Measurements from ENCODE around the gene ADARB2. TPM values are rescaled to one million over a fixed set of nuclear protein-coding genes. Genes with fewer than 3 reads are reported as not detected.
"Not testable (repeated sequence)": the region's sequence is repeated elsewhere in the genome, so short reads cannot be mapped to it uniquely, and the experiment has no call there.

ADARB2 gene
- total RNA-seq, 4 donors from 2014 or later: 0.80 to 4.9 (median 2.3) TPM

DNA sequence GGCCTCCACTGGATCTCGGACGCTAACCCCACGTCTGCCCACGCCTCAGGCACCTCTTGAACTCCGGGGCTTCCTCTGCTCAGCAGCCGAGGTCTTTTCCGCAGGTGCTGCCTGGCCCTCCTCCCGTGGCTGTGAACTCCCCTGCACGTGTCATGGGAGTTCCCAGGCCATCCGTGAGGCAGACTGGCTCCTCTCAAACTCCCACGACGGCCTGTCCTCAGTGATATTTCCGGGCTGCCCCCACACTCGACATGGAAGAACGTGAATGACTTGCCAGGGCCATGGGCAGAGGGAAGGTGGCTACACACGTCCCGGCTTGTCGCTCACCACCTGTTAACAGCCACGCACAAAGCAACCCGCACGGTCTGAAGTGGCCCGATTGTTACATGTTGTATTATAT is 110.9 kb downstream of the ADARB2 start:
- H3K27ac ChIP-seq: no peak overlapping the region
- no peak for DNase-seq
- no peak overlapping the region for H3K4me3 ChIP-seq
- intact Hi-C loops (cut with DNase I; ENCODE audit: low total_unique reads) (no loop called here), in situ Hi-C loops (cut with MboI; ENCODE audit: low pct_ligation_motif_present in 1 of 4, low pct_unique_long_range_greater_than_20kb in 1 of 4, low sequenced_read_pairs in 3 of 4) (no loop called here)
- H3K27me3 ChIP-seq: no peaks in the 10 kb centered on the region
- no peaks in the 10 kb centered on the region for H3K4me1 ChIP-seq
- no peaks in the 10 kb centered on the region for H3K9me3 ChIP-seq
- no peak for TF ChIP-seq POLR2A (IDR thresholded peaks at IDR 0.05)
- TF ChIP-seq, protein P1, sequence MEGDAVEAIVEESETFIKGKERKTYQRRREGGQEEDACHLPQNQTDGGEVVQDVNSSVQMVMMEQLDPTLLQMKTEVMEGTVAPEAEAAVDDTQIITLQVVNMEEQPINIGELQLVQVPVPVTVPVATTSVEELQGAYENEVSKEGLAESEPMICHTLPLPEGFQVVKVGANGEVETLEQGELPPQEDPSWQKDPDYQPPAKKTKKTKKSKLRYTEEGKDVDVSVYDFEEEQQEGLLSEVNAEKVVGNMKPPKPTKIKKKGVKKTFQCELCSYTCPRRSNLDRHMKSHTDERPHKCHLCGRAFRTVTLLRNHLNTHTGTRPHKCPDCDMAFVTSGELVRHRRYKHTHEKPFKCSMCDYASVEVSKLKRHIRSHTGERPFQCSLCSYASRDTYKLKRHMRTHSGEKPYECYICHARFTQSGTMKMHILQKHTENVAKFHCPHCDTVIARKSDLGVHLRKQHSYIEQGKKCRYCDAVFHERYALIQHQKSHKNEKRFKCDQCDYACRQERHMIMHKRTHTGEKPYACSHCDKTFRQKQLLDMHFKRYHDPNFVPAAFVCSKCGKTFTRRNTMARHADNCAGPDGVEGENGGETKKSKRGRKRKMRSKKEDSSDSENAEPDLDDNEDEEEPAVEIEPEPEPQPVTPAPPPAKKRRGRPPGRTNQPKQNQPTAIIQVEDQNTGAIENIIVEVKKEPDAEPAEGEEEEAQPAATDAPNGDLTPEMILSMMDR (IDR thresholded peaks at IDR 0.05): no peak
- TF ChIP-seq EP300 (IDR thresholded peaks at IDR 0.05; ENCODE audit: low read depth): no peak
- TF ChIP-seq POLR2AphosphoS5 (IDR thresholded peaks at IDR 0.05): no peak
- H3K36me3 ChIP-seq: no peaks in the 10 kb centered on the region
- WGBS, 2 donors (ENCODE audit: low coverage in 1 of 2): 88% methylated on average over 22 of the region's 22 CpGs; no CpG with 5 or more reads in 1 of the 2 donors

DNA sequence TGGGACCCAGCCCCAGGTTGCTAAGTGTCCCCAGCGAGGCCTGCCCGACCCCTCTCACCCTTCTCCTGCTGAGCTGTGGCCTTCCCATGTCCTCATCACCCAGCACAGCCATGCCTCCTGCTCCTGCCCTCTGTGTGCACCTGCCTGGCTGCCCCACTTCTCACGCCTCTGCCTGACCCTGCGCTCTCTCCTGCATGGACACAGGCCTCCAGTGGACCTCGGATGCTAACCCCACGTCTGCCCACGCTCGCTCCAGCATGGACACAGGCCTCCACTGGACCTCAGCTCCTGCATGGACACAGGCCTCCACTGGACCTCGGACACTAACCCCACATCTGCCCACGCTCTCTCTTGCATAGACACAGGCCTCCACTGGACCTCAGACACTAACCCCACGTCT is 111.6 kb downstream of the ADARB2 start:
- no peak overlapping the region for H3K4me3 ChIP-seq
- no peaks in the 10 kb centered on the region for H3K9me3 ChIP-seq
- H3K27me3 ChIP-seq: no peaks in the 10 kb centered on the region
- no peak overlapping the region for H3K27ac ChIP-seq
- intact Hi-C loops (cut with DNase I; ENCODE audit: low total_unique reads) (no loop called here), in situ Hi-C loops (cut with MboI; ENCODE audit: low pct_ligation_motif_present in 1 of 4, low pct_unique_long_range_greater_than_20kb in 1 of 4, low sequenced_read_pairs in 3 of 4) (no loop called here)
- H3K4me1 ChIP-seq: no peaks in the 10 kb centered on the region
- H3K36me3 ChIP-seq: no peaks in the 10 kb centered on the region
- no peak for TF ChIP-seq POLR2AphosphoS5 (IDR thresholded peaks at IDR 0.05)
- no peak for DNase-seq
- 79 to 88% methylated on average over 5 to 11 of the region's 11 CpGs for WGBS, 2 donors (ENCODE audit: low coverage in 1 of 2)

DNA sequence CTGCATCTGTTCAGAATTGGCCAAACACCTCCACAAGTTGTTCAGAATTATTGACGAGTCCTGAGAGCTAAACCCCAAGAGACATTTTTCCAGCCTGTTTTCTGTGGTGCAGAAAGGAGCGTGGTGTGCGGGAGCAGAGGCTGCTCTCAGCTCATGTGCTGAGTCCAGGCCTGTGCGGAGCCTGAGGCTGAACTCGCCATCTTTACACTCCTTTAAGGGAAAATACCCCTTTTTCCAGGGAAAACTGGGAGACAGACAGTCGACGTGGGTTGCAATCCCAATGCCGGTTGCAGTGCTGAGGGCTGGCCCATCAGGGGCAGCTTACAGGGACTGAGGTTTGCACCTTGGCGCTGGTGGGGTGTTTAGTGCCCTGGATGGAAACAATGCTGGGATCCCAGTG is 112.2 kb downstream of the ADARB2 start:
- no peak for TF ChIP-seq POLR2AphosphoS5 (IDR thresholded peaks at IDR 0.05)
- TF ChIP-seq EP300 (IDR thresholded peaks at IDR 0.05; ENCODE audit: low read depth): no peak
- no peak for TF ChIP-seq POLR2A (IDR thresholded peaks at IDR 0.05)
- TF ChIP-seq, protein P1 (IDR thresholded peaks at IDR 0.05): no peak
- Histone ChIP-seq H3K4me1 (no peaks in the 10 kb centered on the region), H3K36me3 (no peaks in the 10 kb centered on the region), H3K9me3 (peaks cover 0 to under 1% of the 10 kb centered on the region in 2 donors), H3K4me3 (no peak overlapping the region), H3K27me3 (no peaks in the 10 kb centered on the region), H3K27ac (no peak overlapping the region)
- no peak for DNase-seq
- WGBS, 2 donors (ENCODE audit: low coverage in 1 of 2): 83 to 87% methylated on average over 1 to 9 of the region's 9 CpGs
- in situ Hi-C loops (cut with MboI; ENCODE audit: low pct_ligation_motif_present in 1 of 4, low pct_unique_long_range_greater_than_20kb in 1 of 4, low sequenced_read_pairs in 3 of 4): no loop called here
- intact Hi-C loops (cut with DNase I; ENCODE audit: low total_unique reads): no loop called here

DNA sequence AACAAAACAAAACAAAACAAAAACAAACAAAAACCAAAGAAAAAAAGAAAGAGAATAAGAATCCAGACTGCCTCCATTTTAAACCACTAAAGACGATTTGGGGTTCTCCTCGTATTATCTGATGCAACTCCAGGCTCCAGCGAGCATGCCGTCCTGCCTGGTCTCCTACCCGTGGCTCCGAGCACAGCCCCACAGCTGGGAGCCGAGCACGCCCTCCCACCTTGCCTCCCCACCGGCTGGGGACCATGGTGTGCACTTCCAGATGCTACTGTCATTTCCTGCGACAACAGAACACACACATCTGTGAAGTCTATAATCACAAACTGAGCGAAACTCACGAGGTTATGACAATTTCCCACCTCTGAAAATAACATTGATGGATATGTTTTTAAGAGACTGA is 113.1 kb downstream of the ADARB2 start:
- H3K27ac ChIP-seq: no peak overlapping the region
- H3K36me3 ChIP-seq: no peaks in the 10 kb centered on the region
- WGBS, 2 donors (ENCODE audit: low coverage in 1 of 2): 75 to 83% methylated on average over 6 to 12 of the region's 12 CpGs
- H3K9me3 ChIP-seq: peaks cover 0 to 4% of the 10 kb centered on the region in 2 donors
- TF ChIP-seq POLR2AphosphoS5 (IDR thresholded peaks at IDR 0.05) (no peak), POLR2A (IDR thresholded peaks at IDR 0.05) (no peak), EP300 (IDR thresholded peaks at IDR 0.05; ENCODE audit: low read depth) (no peak)
- TF ChIP-seq, protein P1 (IDR thresholded peaks at IDR 0.05): no peak
- H3K4me1 ChIP-seq: no peaks in the 10 kb centered on the region
- no peak overlapping the region for H3K4me3 ChIP-seq
- DNase-seq: no peak
- in situ Hi-C loops (cut with MboI; ENCODE audit: low pct_ligation_motif_present in 1 of 4, low pct_unique_long_range_greater_than_20kb in 1 of 4, low sequenced_read_pairs in 3 of 4) (no loop called here), intact Hi-C loops (cut with DNase I; ENCODE audit: low total_unique reads) (no loop called here)
- H3K27me3 ChIP-seq: no peaks in the 10 kb centered on the region

DNA sequence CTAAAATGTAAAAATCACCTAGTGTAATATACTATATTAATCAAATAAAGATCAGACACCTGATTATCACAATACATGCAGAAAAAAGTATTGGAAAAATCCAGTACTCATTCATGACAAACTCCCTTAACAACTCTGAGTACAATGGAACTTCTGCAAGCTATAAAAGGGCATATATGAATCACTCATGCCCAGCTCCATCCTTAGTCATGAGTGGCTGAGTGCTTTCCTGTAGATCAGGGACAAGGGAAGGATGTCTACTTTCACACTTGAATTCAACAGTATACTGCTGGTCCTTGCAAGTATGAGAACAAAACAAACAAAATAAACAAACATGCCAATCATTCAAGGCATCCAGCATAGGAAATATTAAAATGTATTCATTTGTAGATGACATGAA is 116.5 kb downstream of the ADARB2 start:
- intact Hi-C loops (cut with DNase I; ENCODE audit: low total_unique reads): no loop called here
- Histone ChIP-seq H3K9me3 (peaks cover 0 to 10% of the 10 kb centered on the region in 2 donors), H3K36me3 (no peaks in the 10 kb centered on the region), H3K27me3 (no peaks in the 10 kb centered on the region), H3K4me3 (no peak overlapping the region), H3K4me1 (no peaks in the 10 kb centered on the region), H3K27ac (no peak overlapping the region)
- in situ Hi-C loops (cut with MboI; ENCODE audit: low pct_ligation_motif_present in 1 of 4, low pct_unique_long_range_greater_than_20kb in 1 of 4, low sequenced_read_pairs in 3 of 4): no loop called here
- TF ChIP-seq POLR2AphosphoS5 (IDR thresholded peaks at IDR 0.05) (no peak), POLR2A (IDR thresholded peaks at IDR 0.05) (no peak), EP300 (IDR thresholded peaks at IDR 0.05; ENCODE audit: low read depth) (no peak)
- TF ChIP-seq, protein P1 (IDR thresholded peaks at IDR 0.05): no peak
- DNase-seq: no peak

DNA sequence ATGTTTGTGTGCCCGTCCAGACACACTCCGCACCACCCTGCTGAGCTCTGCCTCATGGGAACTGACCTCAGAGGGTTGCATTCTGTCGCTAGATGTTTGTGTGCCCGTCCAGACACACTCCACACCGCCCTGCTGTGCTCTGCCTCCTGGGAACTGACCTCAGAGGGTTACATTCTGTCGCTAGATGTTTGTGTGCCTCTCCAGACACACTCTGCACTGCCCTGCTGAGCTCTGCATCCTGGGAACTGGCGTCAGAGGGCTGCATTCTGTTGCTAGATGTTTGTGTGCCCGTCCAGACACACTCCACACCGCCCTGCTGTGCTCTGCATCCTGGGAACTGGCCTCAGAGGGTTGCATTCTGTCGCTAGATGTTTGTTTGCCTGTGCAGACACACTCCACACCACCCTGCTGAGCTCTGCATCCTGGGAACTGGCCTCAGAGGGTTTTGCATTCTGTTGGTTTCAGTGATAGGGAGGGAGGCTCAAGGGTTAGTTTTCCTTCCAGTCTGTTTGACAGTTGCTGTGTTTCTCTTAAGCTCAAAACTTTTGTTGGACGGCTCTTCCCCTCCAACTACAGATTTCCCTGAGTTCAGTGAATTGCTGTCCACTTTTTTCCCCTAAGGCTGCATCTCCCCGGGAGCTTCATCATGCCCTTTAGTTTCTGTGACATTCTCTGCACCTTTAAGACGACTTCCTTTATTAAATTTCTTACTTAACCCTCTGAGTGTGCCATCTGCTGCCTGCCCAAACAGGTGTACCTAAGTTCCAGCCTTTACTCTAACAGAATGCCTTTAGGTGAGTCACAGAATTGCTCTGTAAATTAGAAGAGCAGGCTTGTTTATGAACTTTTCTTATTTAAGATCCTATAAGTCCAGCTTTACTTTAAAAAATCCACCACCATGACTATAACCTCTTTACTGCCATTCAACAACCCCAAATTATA is 119.7 kb downstream of the ADARB2 start:
- H3K4me1 ChIP-seq; in situ Hi-C loops (cut with MboI; ENCODE audit: low pct_ligation_motif_present in 1 of 4, low pct_unique_long_range_greater_than_20kb in 1 of 4, low sequenced_read_pairs in 3 of 4); H3K36me3 ChIP-seq; H3K4me3 ChIP-seq; intact Hi-C loops (cut with DNase I; ENCODE audit: low total_unique reads); H3K27ac ChIP-seq; H3K9me3 ChIP-seq; DNase-seq; H3K27me3 ChIP-seq: not testable (repeated sequence)
- 35% methylated on average over 3 to 13 of the region's 13 CpGs for WGBS, 2 donors (ENCODE audit: low coverage in 1 of 2)
